Measurements from ENCODE around the gene PLN.

PLN gene
- 0 to 0.19 (median 0) reads per million in 3 experiments for total RNA-seq

- DNase-seq = no peak
These were observed at the start of gene PLN for GRCh38 chr6:118548136-118548535. Gene PLN (plus strand): TSS chr6:118548296. CDS start chr6:118558922, 10,626 bp downstream.

GRCh38 chr6:118500130-118501015 is 47.7 kb upstream of the PLN start:
- DNase-seq = no peak

- DNase-seq = no peak
These were observed 47.0 kb upstream of the PLN start for GRCh38 chr6:118501099-118501498.

- DNase-seq = no peak
These were observed 46.3 kb upstream of the PLN start for GRCh38 chr6:118501765-118502164.

GRCh38 chr6:118502169-118502568 is 45.9 kb upstream of the PLN start:
- DNase-seq = no peak

- DNase-seq = no peak
These were observed 43.5 kb upstream of the PLN start for GRCh38 chr6:118504611-118505010.

- DNase-seq = no peak
These were observed 42.4 kb upstream of the PLN start for GRCh38 chr6:118505656-118506055.

- DNase-seq = no peak
These were observed 41.9 kb upstream of the PLN start for GRCh38 chr6:118506071-118506638.

- no peak for DNase-seq
These were observed 40.5 kb upstream of the PLN start for GRCh38 chr6:118507636-118508035.

GRCh38 chr6:118509009-118509617 is 39.0 kb upstream of the PLN start:
- DNase-seq = no peak

GRCh38 chr6:118511930-118512715 is 36.0 kb upstream of the PLN start:
- no peak for DNase-seq

GRCh38 chr6:118514689-118515088 is 33.4 kb upstream of the PLN start:
- no peak for DNase-seq

GRCh38 chr6:118522422-118522821 is 25.7 kb upstream of the PLN start:
- no peak for DNase-seq

GRCh38 chr6:118523216-118523615 is 24.9 kb upstream of the PLN start:
- no peak for DNase-seq

GRCh38 chr6:118524686-118525085 is 23.4 kb upstream of the PLN start:
- DNase-seq = no peak

GRCh38 chr6:118525913-118526780 is 21.9 kb upstream of the PLN start:
- no peak for DNase-seq

- no peak for DNase-seq
These were observed 20.0 kb upstream of the PLN start for GRCh38 chr6:118528129-118528528.

- DNase-seq = no peak
These were observed 18.3 kb upstream of the PLN start for GRCh38 chr6:118529756-118530155.

GRCh38 chr6:118530942-118531341 is 17.2 kb upstream of the PLN start:
- no peak for DNase-seq

- DNase-seq = no peak
These were observed 12.8 kb upstream of the PLN start for GRCh38 chr6:118535176-118535844.

GRCh38 chr6:118536478-118536877 is 11.6 kb upstream of the PLN start:
- no peak for DNase-seq

All from central memory CD4-positive, alpha-beta T cell (primary cell).